Fibroblast of lung (primary cell): ENCODE results near the gene GPR157. TPM values are rescaled to one million over a fixed set of nuclear protein-coding genes. Genes with fewer than 3 reads are reported as not detected.

Experiments used
- DNase-seq, 2 donors: peaks; one replicate each; pipeline versions ENCODE4 v3.0.0 to v3.0.0-alpha.2; 2010; ENCODE audit warnings: low read depth in 2 of 2
- H2AFZ ChIP-seq: 2 replicates; pipeline ENCODE4 v1.5.1; 2012; ENCODE audit warnings: low read length, control low read depth, inconsistent platforms
- H3K27ac ChIP-seq: 2 replicates; pipeline ENCODE4 v1.5.1; 2011; ENCODE audit warnings: low read length, control low read depth; ENCODE audit not compliant: insufficient read depth
- H3K27me3 ChIP-seq: 2 replicates; pipeline ENCODE4 v1.5.1; 2011; ENCODE audit warnings: mild to moderate bottlenecking, low read length; ENCODE audit not compliant: control insufficient read depth, insufficient read depth
- H3K36me3 ChIP-seq: 2 replicates; pipeline ENCODE4 v1.5.1; 2011; ENCODE audit warnings: low read length; ENCODE audit not compliant: control insufficient read depth, insufficient read depth
- H3K4me1 ChIP-seq: 2 replicates; pipeline ENCODE4 v1.5.1; 2011; ENCODE audit warnings: low read length; ENCODE audit not compliant: control insufficient read depth, insufficient read depth; ENCODE audit errors: extremely low read depth
- H3K4me2 ChIP-seq: 2 replicates; pipeline ENCODE4 v1.5.1; 2011; ENCODE audit warnings: low read length, control low read depth; ENCODE audit not compliant: insufficient read depth; ENCODE audit errors: extremely low read depth
- H3K4me3 ChIP-seq, 4 experiments: fragments of 200-600 bp in 1 of 4; sonication (generic) in 1 of 4; replicated peaks in 1 of 4; 2 replicates each; pipeline ENCODE4 v1.5.1; 2011 to 2016; ENCODE audit warnings: low read length in 4 of 4, low read depth in 3 of 4, mild to moderate bottlenecking in 3 of 4, control low read depth in 2 of 4, inconsistent platforms in 1 of 4, mixed read lengths in 1 of 4; ENCODE audit not compliant: insufficient read depth in 1 of 4; ENCODE audit errors: control extremely low read depth in 1 of 4
- H3K79me2 ChIP-seq: 2 replicates; pipeline ENCODE4 v1.5.1; 2012; ENCODE audit warnings: mild to moderate bottlenecking, low read length, inconsistent platforms; ENCODE audit not compliant: control insufficient read depth, insufficient read depth
- H3K9ac ChIP-seq: 2 replicates; pipeline ENCODE4 v1.5.1; 2011; ENCODE audit warnings: mild to moderate bottlenecking, low read length, control low read depth; ENCODE audit not compliant: insufficient read depth
- H3K9me3 ChIP-seq: 2 replicates; pipeline ENCODE4 v1.5.1; 2012; ENCODE audit warnings: low read depth, low read length; ENCODE audit not compliant: control insufficient read depth, insufficient read depth
- H4K20me1 ChIP-seq: 2 replicates; pipeline ENCODE4 v1.5.1; 2011; ENCODE audit warnings: low read length; ENCODE audit not compliant: control insufficient read depth, insufficient read depth; ENCODE audit errors: extremely low read depth
- EZH2 ChIP-seq: IDR thresholded peaks from 2 replicates; pipeline ENCODE4 v1.5.1; 2012; ENCODE audit warnings: low read length, control low read depth, mild to moderate bottlenecking; ENCODE audit errors: missing control alignments
- polyA plus RNA-seq, 2 donors: library from polyadenylated mRNA; depleted of rRNA in 1 of 2; stranded (reverse) in 1 of 2; unstranded in 1 of 2; fragments of >200 nt; gene quantifications; 2 replicates each; pipeline ENCODE4 v1.2.1, GENCODE V29; 2011 to 2012; ENCODE audit warnings: missing spikeins in 1 of 2
- total RNA-seq: library from RNA; depleted of rRNA; stranded (reverse); fragments of >200 nt; gene quantifications from 2 replicates; pipeline ENCODE4 v1.2.1, GENCODE V29; 2014
- TF ChIP-seq, protein P1 (sequence below), 2 donors: IDR thresholded peaks in 1 of 2; conservative IDR thresholded peaks in 1 of 2; 1 replicate in 1 of 2; 2 replicates in 1 of 2; pipeline ENCODE4 v1.5.1; 2011 to 2012; ENCODE audit warnings: low read length in 2 of 2, control low read depth in 1 of 2, inconsistent platforms in 1 of 2, low read depth in 1 of 2, mild to moderate bottlenecking in 1 of 2

The GPR157 gene
- total and polyA plus RNA-seq, 2 donors (not counting 1 experiment from before 2014, with no cell fraction given), result 0.82 to 3.1 TPM

DNA sequence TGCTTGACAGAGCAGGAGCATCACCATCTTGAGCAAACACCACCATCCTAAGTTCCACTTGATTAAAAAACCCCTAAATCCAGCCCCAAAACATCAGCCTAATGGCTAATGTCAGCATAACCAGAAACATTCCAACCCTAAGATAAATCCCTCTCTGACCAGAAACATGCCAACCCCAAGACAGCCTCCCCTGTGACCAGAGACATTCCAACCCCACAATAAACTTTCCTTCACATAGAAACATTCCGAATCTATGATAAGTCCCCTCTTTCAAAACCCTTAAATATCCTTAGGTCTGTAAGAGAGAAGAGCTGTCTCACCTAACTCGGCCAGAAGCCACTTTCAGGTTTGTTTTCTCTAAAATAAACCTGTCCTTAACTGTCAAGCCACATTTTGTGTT lies 42.1 kb downstream of the GPR157 start:
- no peaks in the 10 kb centered on the region for H4K20me1 ChIP-seq
- no peak overlapping the region for H2AFZ ChIP-seq
- H3K9ac ChIP-seq, result no peak overlapping the region
- H3K9me3 ChIP-seq, result no peaks in the 10 kb centered on the region
- H3K36me3 ChIP-seq, result no peaks in the 10 kb centered on the region
- TF ChIP-seq, protein P1, sequence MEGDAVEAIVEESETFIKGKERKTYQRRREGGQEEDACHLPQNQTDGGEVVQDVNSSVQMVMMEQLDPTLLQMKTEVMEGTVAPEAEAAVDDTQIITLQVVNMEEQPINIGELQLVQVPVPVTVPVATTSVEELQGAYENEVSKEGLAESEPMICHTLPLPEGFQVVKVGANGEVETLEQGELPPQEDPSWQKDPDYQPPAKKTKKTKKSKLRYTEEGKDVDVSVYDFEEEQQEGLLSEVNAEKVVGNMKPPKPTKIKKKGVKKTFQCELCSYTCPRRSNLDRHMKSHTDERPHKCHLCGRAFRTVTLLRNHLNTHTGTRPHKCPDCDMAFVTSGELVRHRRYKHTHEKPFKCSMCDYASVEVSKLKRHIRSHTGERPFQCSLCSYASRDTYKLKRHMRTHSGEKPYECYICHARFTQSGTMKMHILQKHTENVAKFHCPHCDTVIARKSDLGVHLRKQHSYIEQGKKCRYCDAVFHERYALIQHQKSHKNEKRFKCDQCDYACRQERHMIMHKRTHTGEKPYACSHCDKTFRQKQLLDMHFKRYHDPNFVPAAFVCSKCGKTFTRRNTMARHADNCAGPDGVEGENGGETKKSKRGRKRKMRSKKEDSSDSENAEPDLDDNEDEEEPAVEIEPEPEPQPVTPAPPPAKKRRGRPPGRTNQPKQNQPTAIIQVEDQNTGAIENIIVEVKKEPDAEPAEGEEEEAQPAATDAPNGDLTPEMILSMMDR (conservative IDR thresholded peaks at IDR 0.05 in 1 of 2, IDR thresholded peaks at IDR 0.05 in 1 of 2; ENCODE audit: low read depth in 1 of 2, low read length in 2 of 2), result no peak
- TF ChIP-seq EZH2, result no peak
- H3K27me3 ChIP-seq, result peaks cover 7% of the 10 kb centered on the region
- H3K4me1 ChIP-seq, result no peaks in the 10 kb centered on the region
- H3K27ac ChIP-seq, result no peak overlapping the region
- peak in 1 of 2 donors; percentile 61 for DNase-seq
- no peak overlapping the region for H3K4me2 ChIP-seq
- no peaks in the 10 kb centered on the region for H3K79me2 ChIP-seq
- no peak overlapping the region for H3K4me3 ChIP-seq

DNA sequence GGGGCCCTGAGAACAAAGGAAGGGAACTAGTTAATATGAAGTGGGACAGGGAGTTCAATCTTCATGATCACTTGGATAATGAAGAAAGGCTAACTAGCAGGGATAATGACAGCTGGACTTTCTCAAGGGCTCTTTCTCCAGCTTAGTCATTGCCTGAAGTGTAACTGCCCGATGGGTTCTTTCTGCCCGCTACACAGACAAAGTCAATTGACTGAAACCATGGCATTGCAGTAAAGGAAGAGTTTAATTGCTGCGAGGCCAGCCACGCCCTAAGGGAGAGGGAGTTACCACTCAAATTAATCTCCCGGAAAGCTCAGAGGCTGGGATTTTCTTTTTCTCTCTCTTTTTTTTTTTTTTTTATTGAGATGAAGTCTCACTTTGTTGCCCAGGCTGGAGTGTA lies 42.9 kb downstream of the GPR157 start:
- no peak for TF ChIP-seq EZH2
- TF ChIP-seq, protein P1 (conservative IDR thresholded peaks at IDR 0.05 in 1 of 2, IDR thresholded peaks at IDR 0.05 in 1 of 2; ENCODE audit: low read depth in 1 of 2, low read length in 2 of 2), result no peak
- no peaks in the 10 kb centered on the region for H3K79me2 ChIP-seq

DNA sequence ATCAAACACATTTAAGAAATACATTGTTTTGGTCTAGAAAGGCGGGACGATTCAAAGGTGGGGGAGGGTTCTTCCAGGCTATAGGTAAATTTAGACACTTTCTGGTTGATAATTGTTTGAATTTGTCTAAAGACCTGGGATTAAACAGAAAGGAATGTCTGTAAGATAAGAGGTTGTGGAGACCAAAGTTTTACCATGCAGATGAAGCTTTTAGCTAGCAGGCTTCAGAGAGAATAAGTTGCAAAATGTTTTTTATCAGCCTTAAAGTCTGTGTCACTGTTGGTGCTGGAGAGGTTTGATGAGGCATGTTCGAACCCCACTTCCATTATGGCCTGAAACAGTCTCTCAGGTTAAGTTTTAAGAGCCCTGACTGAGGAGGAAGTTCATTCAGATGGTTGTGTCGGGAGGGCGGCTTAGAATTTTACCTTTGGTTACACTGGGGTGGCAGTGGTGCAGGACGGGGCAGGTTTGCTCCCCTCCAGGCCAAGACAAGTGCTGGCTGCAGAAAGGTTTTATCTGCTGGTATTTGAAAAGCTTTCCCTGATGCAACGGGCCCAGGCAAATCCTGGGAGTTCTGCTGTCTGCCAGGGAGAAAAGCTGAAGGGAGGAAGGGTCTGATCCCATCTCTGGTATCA lies 43.5 kb downstream of the GPR157 start:
- no peaks in the 10 kb centered on the region for H4K20me1 ChIP-seq
- no peak overlapping the region for H3K27ac ChIP-seq
- peaks cover 3% of the 10 kb centered on the region for H3K27me3 ChIP-seq
- H3K79me2 ChIP-seq, result no peaks in the 10 kb centered on the region
- H3K36me3 ChIP-seq, result no peaks in the 10 kb centered on the region
- TF ChIP-seq, protein P1 (conservative IDR thresholded peaks at IDR 0.05 in 1 of 2, IDR thresholded peaks at IDR 0.05 in 1 of 2; ENCODE audit: low read depth in 1 of 2, low read length in 2 of 2), result no peak
- no peak for TF ChIP-seq EZH2
- peak in 1 of 2 donors; percentile 53 for DNase-seq
- H3K9me3 ChIP-seq, result no peaks in the 10 kb centered on the region
- no peak overlapping the region for H3K9ac ChIP-seq
- no peak overlapping the region for H3K4me3 ChIP-seq
- no peak overlapping the region for H3K4me2 ChIP-seq
- H3K4me1 ChIP-seq, result no peaks in the 10 kb centered on the region
- H2AFZ ChIP-seq, result no peak overlapping the region

More for the DNA sequence above, 42.9 kb downstream of the GPR157 start:
- Histone ChIP-seq H3K4me3 (no peak overlapping the region), H2AFZ (no peak overlapping the region), H3K27me3 (peaks cover 7% of the 10 kb centered on the region), H4K20me1 (no peaks in the 10 kb centered on the region), H3K9ac (no peak overlapping the region), H3K27ac (no peak overlapping the region), H3K4me1 (no peaks in the 10 kb centered on the region), H3K36me3 (no peaks in the 10 kb centered on the region), H3K4me2 (no peak overlapping the region), H3K9me3 (no peaks in the 10 kb centered on the region)
- DNase-seq, result peak; percentile 39 to 65
